ENCODE measurements around the gene RERE.

GRCh38 chr1:8676072-8676471 lies 141.4 kb downstream of the RERE start:
- TF ChIP-seq POLR2AphosphoS5 (IDR thresholded peaks at IDR 0.05; ENCODE audit: low read depth, low read length) (no peak), CTCF (IDR thresholded peaks at IDR 0.05) (no peak), REST (IDR thresholded peaks at IDR 0.05; ENCODE audit: insufficient read depth in 1 of 2, low read depth in 2 of 2, low read length in 1 of 2) (no peak), SIN3A (IDR thresholded peaks at IDR 0.05; ENCODE audit: borderline replicate concordance, insufficient read depth, low read depth, low read length) (no peak), TCF7L2 (IDR thresholded peaks at IDR 0.05; ENCODE audit: low read depth, low read length) (no peak)

Measured in Panc1 (cell line).